Measurements from ENCODE around the gene MAPK11. TPM values are rescaled to one million over a fixed set of nuclear protein-coding genes. Genes with fewer than 3 reads are reported as not detected.

The MAPK11 gene
- total and polyA plus RNA-seq, 10 of the 15 experiments (the other 5 are each of a cell fraction or from before 2014, with no cell fraction given) = 0.05 to 12.8 (median 3.7) TPM

DNA sequence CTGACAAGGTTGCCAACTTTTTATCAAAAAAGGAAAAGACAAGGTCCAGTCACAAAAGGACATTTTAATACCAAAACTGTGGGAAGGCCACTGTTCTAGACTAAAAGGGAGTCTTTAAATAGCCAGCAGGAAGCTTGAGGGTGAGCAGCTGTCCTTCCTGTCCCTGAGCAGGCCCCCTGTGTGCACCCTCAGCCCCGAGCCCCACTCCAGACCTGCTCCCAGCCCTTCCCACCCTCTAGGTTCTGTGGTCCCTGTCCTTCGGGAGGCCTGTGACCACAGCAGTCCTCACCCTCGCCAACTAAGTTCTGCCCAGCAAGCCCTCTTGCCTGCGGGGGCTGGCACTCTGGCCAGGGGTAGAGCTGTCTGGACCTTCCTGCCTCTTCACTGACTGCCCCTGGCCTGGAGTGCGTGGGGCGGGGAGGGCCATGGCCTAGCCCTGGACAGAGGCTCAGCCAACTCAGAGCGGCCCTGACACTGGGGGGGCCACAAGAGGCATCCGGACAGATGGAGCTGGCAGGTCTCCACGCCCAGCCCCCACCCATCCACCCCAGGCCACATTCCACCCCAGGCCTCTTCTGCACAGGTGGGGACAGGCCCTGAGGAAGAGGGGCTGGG, 38.9 kb upstream of the MAPK11 start:
- Histone ChIP-seq H3K4me2 (ENCODE audit: control insufficient read depth, insufficient read depth) (peak overlapping the region; percentile 7; the same call in 1 of the 2 replicates), H2AFZ (ENCODE audit: control insufficient read depth, low read depth, low read length) (no peak overlapping the region), H3K4me1 (ENCODE audit: control insufficient read depth, insufficient read depth, low read length) (peaks cover 30% of the 10 kb centered on the region), H3K9ac (ENCODE audit: control insufficient read depth, insufficient read depth, low read length) (no peak overlapping the region), H4K20me1 (ENCODE audit: control insufficient read depth, insufficient read depth) (no peaks in the 10 kb centered on the region), H3K4me3 (no peak overlapping the region), H3K27me3 (replicated peaks in 1 of 2; ENCODE audit: control insufficient read depth in 2 of 2, insufficient read depth in 2 of 2, low read length in 1 of 2) (no peaks in the 10 kb centered on the region), H3K36me3 (ENCODE audit: control insufficient read depth in 2 of 2, insufficient read depth in 2 of 2, low read length in 1 of 2) (no peaks in the 10 kb centered on the region), H3K79me2 (ENCODE audit: control insufficient read depth, insufficient read depth, low read length) (peaks cover 42% of the 10 kb centered on the region), H3K27ac (ENCODE audit: control insufficient read depth, insufficient read depth) (peak overlapping the region; percentile 44; the same call in 1 of the 2 replicates), H3K9me3 (replicated peaks; ENCODE audit: control insufficient read depth, insufficient read depth, low read length) (no peaks in the 10 kb centered on the region)
- DNase-seq (ENCODE audit: low read depth, low spot score) (no peak), FAIRE-seq (no peak), ATAC-seq (no peak)
- in situ Hi-C loops (cut with MboI) = no loop called here
- ChIA-PET RAD21 (ENCODE audit: unreplicated experiment) (no interaction called here), SMC1A (ENCODE audit: uncharacterized antibody, unreplicated experiment) (no interaction called here), CTCF (interaction anchor here (0.6 to 0.9 kb wide), 2 partner anchors 13 to 17 kb away, joined by 3 read pairs; no protein-coding TSS in a partner anchor), POLR2A (interaction anchor here (0.7 kb wide), 1 partner anchor 58 kb away, joined by 3 read pairs; the partner anchor contains the start of gene HDAC10)
- no TSS peak for BruUV-seq (replicated peaks)
- WGBS (ENCODE audit: insufficient coverage, insufficient replicate concordance, low lambda C conversion rate, missing lambda C conversion rate) = 71% methylated on average over 6 of the region's 9 CpGs
- intact Hi-C loops (cut with micrococcal nuclease; ENCODE audit: unreplicated experiment) = no loop called here
- no peak for TF ChIP-seq BCL3 (IDR thresholded peaks at IDR 0.05; ENCODE audit: borderline replicate concordance, insufficient read depth, low read depth, low read length, poor library complexity, severe bottlenecking)
- TF ChIP-seq RCOR1 (conservative IDR thresholded peaks at IDR 0.05; ENCODE audit: low read depth, low read length) = no peak
- TF ChIP-seq CHD1 (IDR thresholded peaks at IDR 0.05; ENCODE audit: low read depth, low read length) = no peak
- TF ChIP-seq LARP7 (IDR thresholded peaks at IDR 0.05) = no peak
- 0 out of 2 replicates have a peak, but pooled peaks have one; percentile 7 for TF ChIP-seq POLR2A (IDR thresholded peaks at IDR 0.05; ENCODE audit: low read depth, low read length)

- Histone ChIP-seq H3K4me3 (no peak overlapping the region), H3K27ac (ENCODE audit: control insufficient read depth, insufficient read depth) (peak overlapping the region; percentile 44; the same call in 1 of the 2 replicates), H2AFZ (ENCODE audit: control insufficient read depth, low read depth, low read length) (no peak overlapping the region), H3K9me3 (replicated peaks; ENCODE audit: control insufficient read depth, insufficient read depth, low read length) (no peaks in the 10 kb centered on the region), H4K20me1 (ENCODE audit: control insufficient read depth, insufficient read depth) (peaks cover 2% of the 10 kb centered on the region; the same call in 1 of the 2 replicates), H3K9ac (ENCODE audit: control insufficient read depth, insufficient read depth, low read length) (no peak overlapping the region), H3K79me2 (ENCODE audit: control insufficient read depth, insufficient read depth, low read length) (peaks cover 42% of the 10 kb centered on the region), H3K27me3 (replicated peaks in 1 of 2; ENCODE audit: control insufficient read depth in 2 of 2, insufficient read depth in 2 of 2, low read length in 1 of 2) (no peaks in the 10 kb centered on the region), H3K4me1 (ENCODE audit: control insufficient read depth, insufficient read depth, low read length) (peaks cover 35% of the 10 kb centered on the region), H3K36me3 (ENCODE audit: control insufficient read depth in 2 of 2, insufficient read depth in 2 of 2, low read length in 1 of 2) (no peaks in the 10 kb centered on the region; a peak in 1 of 4 replicates), H3K4me2 (ENCODE audit: control insufficient read depth, insufficient read depth) (peak overlapping the region; percentile 15; the same call in 1 of the 2 replicates)
- ChIA-PET SMC1A (ENCODE audit: uncharacterized antibody, unreplicated experiment) (no interaction called here), POLR2A (no interaction called here), RAD21 (ENCODE audit: unreplicated experiment) (no interaction called here), CTCF (interaction anchor here (0.9 kb wide), 1 partner anchor 13 kb away, joined by 3 read pairs; no protein-coding TSS in a partner anchor)
- no TSS peak for BruUV-seq (replicated peaks)
- ATAC-seq (no peak), DNase-seq (ENCODE audit: low read depth, low spot score) (no peak), FAIRE-seq (peak; percentile 27)
- in situ Hi-C loops (cut with MboI) = no loop called here
- TF ChIP-seq, protein P1, sequence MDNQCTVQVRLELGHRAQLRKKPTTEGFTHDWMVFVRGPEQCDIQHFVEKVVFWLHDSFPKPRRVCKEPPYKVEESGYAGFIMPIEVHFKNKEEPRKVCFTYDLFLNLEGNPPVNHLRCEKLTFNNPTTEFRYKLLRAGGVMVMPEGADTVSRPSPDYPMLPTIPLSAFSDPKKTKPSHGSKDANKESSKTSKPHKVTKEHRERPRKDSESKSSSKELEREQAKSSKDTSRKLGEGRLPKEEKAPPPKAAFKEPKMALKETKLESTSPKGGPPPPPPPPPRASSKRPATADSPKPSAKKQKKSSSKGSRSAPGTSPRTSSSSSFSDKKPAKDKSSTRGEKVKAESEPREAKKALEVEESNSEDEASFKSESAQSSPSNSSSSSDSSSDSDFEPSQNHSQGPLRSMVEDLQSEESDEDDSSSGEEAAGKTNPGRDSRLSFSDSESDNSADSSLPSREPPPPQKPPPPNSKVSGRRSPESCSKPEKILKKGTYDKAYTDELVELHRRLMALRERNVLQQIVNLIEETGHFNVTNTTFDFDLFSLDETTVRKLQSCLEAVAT (IDR thresholded peaks at IDR 0.05) = no peak
- TF ChIP-seq, protein P2, sequence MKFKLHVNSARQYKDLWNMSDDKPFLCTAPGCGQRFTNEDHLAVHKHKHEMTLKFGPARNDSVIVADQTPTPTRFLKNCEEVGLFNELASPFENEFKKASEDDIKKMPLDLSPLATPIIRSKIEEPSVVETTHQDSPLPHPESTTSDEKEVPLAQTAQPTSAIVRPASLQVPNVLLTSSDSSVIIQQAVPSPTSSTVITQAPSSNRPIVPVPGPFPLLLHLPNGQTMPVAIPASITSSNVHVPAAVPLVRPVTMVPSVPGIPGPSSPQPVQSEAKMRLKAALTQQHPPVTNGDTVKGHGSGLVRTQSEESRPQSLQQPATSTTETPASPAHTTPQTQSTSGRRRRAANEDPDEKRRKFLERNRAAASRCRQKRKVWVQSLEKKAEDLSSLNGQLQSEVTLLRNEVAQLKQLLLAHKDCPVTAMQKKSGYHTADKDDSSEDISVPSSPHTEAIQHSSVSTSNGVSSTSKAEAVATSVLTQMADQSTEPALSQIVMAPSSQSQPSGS (IDR thresholded peaks at IDR 0.05; ENCODE audit: low read length) = no peak
- no peak for TF ChIP-seq RBBP5 (conservative IDR thresholded peaks at IDR 0.05)
- TF ChIP-seq, protein P3, sequence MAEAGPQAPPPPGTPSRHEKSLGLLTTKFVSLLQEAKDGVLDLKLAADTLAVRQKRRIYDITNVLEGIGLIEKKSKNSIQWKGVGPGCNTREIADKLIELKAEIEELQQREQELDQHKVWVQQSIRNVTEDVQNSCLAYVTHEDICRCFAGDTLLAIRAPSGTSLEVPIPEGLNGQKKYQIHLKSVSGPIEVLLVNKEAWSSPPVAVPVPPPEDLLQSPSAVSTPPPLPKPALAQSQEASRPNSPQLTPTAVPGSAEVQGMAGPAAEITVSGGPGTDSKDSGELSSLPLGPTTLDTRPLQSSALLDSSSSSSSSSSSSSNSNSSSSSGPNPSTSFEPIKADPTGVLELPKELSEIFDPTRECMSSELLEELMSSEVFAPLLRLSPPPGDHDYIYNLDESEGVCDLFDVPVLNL (IDR thresholded peaks at IDR 0.05; ENCODE audit: low read depth, low read length) = no peak
- 29% methylated on average over 2 of the region's 7 CpGs for WGBS (ENCODE audit: insufficient coverage, insufficient replicate concordance, low lambda C conversion rate, missing lambda C conversion rate)
- intact Hi-C loops (cut with micrococcal nuclease; ENCODE audit: unreplicated experiment) = no loop called here
Measured at GRCh38 chr22:50308597-50308935, 38.4 kb upstream of the MAPK11 start.

Measured in GM12878 (cell line).